Lung (tissue), 12 donors: Measurements from ENCODE around the gene KNOP1. TPM values are rescaled to one million over a fixed set of nuclear protein-coding genes. Genes with fewer than 3 reads are reported as not detected.
A peak's percentile ranks its signal among the peaks of the same experiment; 100 is the strongest.

Experiments
- ATAC-seq: fragments of 200-7000 bp; cut with Tn5 transposase; one replicate; pipeline ENCODE4 v1.9.1; 2020; ENCODE audit warnings: moderate number of reproducible peaks; ENCODE audit not compliant: insufficient read depth, low FRiP score
- DNase-seq, 3 donors: peaks; one replicate each; pipeline ENCODE4 v3.0.0-alpha.2; 2013 to 2017
- H3K27ac ChIP-seq, 2 donors: one replicate each; pipeline ENCODE4 v1.5.1; 2013; ENCODE audit warnings: mild to moderate bottlenecking in 2 of 2, moderate library complexity in 2 of 2, control low read depth in 1 of 2, inconsistent platforms in 1 of 2, low read depth in 1 of 2, low read length in 1 of 2
- H3K27me3 ChIP-seq, 3 donors: one replicate each; pipeline ENCODE4 v1.5.1; 2013; ENCODE audit warnings: low read length in 2 of 3; ENCODE audit not compliant: control insufficient read depth in 3 of 3, insufficient read depth in 3 of 3
- H3K36me3 ChIP-seq, 4 donors: one replicate each; pipeline ENCODE4 v1.5.1; 2013; ENCODE audit warnings: low read length in 4 of 4, mild to moderate bottlenecking in 1 of 4, moderate library complexity in 1 of 4; ENCODE audit not compliant: control insufficient read depth in 4 of 4, insufficient read depth in 4 of 4
- H3K4me1 ChIP-seq, 5 donors: one replicate each; pipeline ENCODE4 v1.5.1; 2013; ENCODE audit warnings: low read length in 5 of 5, mild to moderate bottlenecking in 2 of 5, moderate library complexity in 1 of 5; ENCODE audit not compliant: control insufficient read depth in 5 of 5, insufficient read depth in 5 of 5
- H3K4me3 ChIP-seq: one replicate; pipeline ENCODE4 v1.5.1; 2013; ENCODE audit warnings: mild to moderate bottlenecking, control low read depth, moderate library complexity
- H3K9ac ChIP-seq, 2 donors: one replicate each; pipeline ENCODE4 v1.5.1; 2013; ENCODE audit warnings: low read length in 2 of 2, control low read depth in 1 of 2; ENCODE audit not compliant: insufficient read depth in 1 of 2
- H3K9me3 ChIP-seq, 4 donors: one replicate each; pipeline ENCODE4 v1.5.1; 2013; ENCODE audit warnings: low read length in 3 of 4, mild to moderate bottlenecking in 1 of 4, moderate library complexity in 1 of 4; ENCODE audit not compliant: control insufficient read depth in 4 of 4, insufficient read depth in 3 of 4
- WGBS, 2 donors: extraction: QIAGEN DNeasy Blood & Tissue Kit; methylation state at CpG; one replicate each; pipeline ENCODE4 v1.1.7; 2013; 5-methylcytosine and 5-hydroxymethylcytosine counted together
- polyA plus RNA-seq, 2 donors: library from polyadenylated mRNA; stranded (reverse); fragments of 200-250 nt; gene quantifications; one replicate each; pipeline ENCODE4 v1.2.1, GENCODE V29; 2013
- total RNA-seq, 2 donors: library from RNA; depleted of rRNA in 1 of 2; stranded (reverse); fragments of >200 nt in 1 of 2; gene quantifications; one replicate each; pipeline ENCODE4 v1.2.1, GENCODE V29; 2014 to 2021
- TF ChIP-seq, protein P1 (sequence below): IDR thresholded peaks from 2 replicates; pipeline ENCODE4 v1.5.1; 2012; ENCODE audit warnings: mild to moderate bottlenecking; ENCODE audit errors: control extremely low read depth, extremely low read depth
- donor health status: control.
- donor health status: control.
- donor health status: Bipolar disorder and iron deficiency.
- donor health status: healthy.
- donor health status: DM: yes; HTN: yes; CAD: no.

KNOP1 gene
- total and polyA plus RNA-seq, 4 donors = 11.7 to 14.7 (median 13.5) TPM

DNA sequence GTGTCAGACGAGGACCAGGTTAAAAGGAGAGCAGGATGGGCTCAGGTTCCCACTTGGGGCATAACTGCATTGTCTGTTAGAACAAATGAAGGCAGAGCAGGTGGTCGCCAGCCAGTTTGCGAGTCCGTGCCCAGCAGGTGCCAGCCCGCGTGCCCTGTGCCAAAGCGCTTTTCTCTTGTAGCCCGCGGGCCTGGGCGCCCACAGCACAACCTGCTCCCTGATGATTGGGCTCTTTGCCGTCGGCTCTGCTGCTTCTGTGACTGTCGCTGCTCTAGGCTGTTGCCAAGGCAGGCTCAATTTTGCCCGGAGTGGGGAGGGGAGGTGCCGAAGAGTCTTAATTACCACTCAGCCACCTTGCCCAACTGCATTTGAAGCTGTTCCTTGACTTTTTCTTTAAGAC is 21.1 kb downstream of the KNOP1 start:
- peaks cover 6 to 16% (median 12%) of the 10 kb centered on the region in 4 donors for H3K36me3 ChIP-seq
- 88 to 93% methylated on average over 13 to 15 of the region's 15 CpGs for WGBS, 2 donors
- H3K27ac ChIP-seq = peak overlapping the region; percentile 73 to 81
- no peaks in the 10 kb centered on the region for H3K9me3 ChIP-seq
- ATAC-seq (no peak), DNase-seq (no peak)
- TF ChIP-seq, protein P1, sequence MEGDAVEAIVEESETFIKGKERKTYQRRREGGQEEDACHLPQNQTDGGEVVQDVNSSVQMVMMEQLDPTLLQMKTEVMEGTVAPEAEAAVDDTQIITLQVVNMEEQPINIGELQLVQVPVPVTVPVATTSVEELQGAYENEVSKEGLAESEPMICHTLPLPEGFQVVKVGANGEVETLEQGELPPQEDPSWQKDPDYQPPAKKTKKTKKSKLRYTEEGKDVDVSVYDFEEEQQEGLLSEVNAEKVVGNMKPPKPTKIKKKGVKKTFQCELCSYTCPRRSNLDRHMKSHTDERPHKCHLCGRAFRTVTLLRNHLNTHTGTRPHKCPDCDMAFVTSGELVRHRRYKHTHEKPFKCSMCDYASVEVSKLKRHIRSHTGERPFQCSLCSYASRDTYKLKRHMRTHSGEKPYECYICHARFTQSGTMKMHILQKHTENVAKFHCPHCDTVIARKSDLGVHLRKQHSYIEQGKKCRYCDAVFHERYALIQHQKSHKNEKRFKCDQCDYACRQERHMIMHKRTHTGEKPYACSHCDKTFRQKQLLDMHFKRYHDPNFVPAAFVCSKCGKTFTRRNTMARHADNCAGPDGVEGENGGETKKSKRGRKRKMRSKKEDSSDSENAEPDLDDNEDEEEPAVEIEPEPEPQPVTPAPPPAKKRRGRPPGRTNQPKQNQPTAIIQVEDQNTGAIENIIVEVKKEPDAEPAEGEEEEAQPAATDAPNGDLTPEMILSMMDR = no peak
- H3K27me3 ChIP-seq = no peaks in the 10 kb centered on the region
- H3K4me3 ChIP-seq = no peak overlapping the region
- no peak overlapping the region for H3K9ac ChIP-seq
- H3K4me1 ChIP-seq = peaks cover 0 to 19% (median 10%) of the 10 kb centered on the region in 5 donors

DNA sequence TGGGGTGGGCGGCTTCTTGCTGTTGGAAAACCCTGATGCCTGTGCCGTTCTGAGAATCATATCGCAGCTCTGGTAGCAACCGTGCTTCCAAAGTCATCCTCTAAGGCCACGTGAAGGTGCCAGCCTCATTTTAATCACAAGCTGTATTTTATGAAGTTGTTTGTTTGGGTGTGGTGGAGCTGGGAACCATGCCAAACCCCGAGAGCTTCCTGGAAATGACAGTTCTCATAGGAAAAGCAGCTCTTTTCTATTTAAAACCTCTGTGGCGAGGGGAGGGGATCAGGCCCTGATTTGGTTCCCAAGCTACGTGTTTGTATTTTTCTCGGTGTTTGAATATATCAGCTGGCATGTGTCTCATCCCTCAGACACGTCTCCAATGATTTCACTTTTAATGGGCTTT is 21.7 kb downstream of the KNOP1 start:
- H3K4me1 ChIP-seq = peaks cover 0 to 19% (median 10%) of the 10 kb centered on the region in 5 donors
- DNase-seq (peak; percentile 72 to 80 (median 74)), ATAC-seq (peak; percentile 63)
- no peaks in the 10 kb centered on the region for H3K27me3 ChIP-seq
- WGBS, 2 donors = 7 to 10% methylated on average over 10 of the region's 10 CpGs
- peak overlapping the region in 1 of 2 donors; percentile 11 for H3K9ac ChIP-seq
- H3K9me3 ChIP-seq = no peaks in the 10 kb centered on the region
- peak overlapping the region; percentile 29 to 81 for H3K27ac ChIP-seq
- TF ChIP-seq, protein P1 = no peak
- H3K36me3 ChIP-seq = peaks cover 6 to 20% (median 16%) of the 10 kb centered on the region in 4 donors
- no peak overlapping the region for H3K4me3 ChIP-seq

DNA sequence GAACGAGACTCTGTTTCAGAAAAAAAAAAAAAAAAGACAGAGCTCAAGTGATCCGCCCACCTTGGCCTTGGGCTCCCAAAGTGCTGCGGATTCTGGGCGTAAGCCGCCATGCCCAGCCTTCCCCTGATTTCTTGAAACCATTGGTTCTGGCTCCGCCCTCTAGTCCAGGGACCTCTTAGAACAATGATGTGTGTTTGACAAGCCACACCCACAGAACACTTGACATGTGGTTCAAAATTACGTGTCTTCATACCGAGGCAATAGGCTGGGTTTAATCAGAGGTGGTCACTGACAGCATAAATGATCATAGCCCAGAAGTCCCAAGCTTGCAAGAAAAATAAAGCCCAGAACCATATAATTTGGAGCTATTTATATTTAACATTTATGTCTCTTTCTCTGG is 23.0 kb downstream of the KNOP1 start:
- no peak overlapping the region for H3K4me3 ChIP-seq
- ATAC-seq (no peak), DNase-seq (no peak)
- H3K9ac ChIP-seq = no peak overlapping the region
- TF ChIP-seq, protein P1 = no peak
- H3K27me3 ChIP-seq = no peaks in the 10 kb centered on the region
- peaks cover 4 to 21% (median 16%) of the 10 kb centered on the region in 4 donors for H3K36me3 ChIP-seq
- H3K9me3 ChIP-seq = no peaks in the 10 kb centered on the region
- peaks cover 0 to 27% (median 9%) of the 10 kb centered on the region in 5 donors for H3K4me1 ChIP-seq
- H3K27ac ChIP-seq = no peak overlapping the region
- 89 to 96% methylated on average over 8 of the region's 8 CpGs for WGBS, 2 donors
